ENCODE data around the gene SSTR3. TPM values are rescaled to one million over a fixed set of nuclear protein-coding genes. Genes with fewer than 3 reads are reported as not detected.

SSTR3 gene
- total and polyA plus RNA-seq, 2 of the 4 experiments (the other 2 are of a cell fraction), result under 0.01 to 0.07 TPM

GRCh38 chr22:37235897-37236607, 23.8 kb upstream of the SSTR3 start:
- no peak overlapping the region for H3K56ac ChIP-seq (ENCODE audit: extremely low read depth, insufficient read depth, low read length)
- no peak overlapping the region for H3K23ac ChIP-seq (ENCODE audit: low read depth, low read length)
- no peak overlapping the region for H2BK20ac ChIP-seq (ENCODE audit: low read depth, low read length)
- no peak overlapping the region for H3K4me3 ChIP-seq (ENCODE audit: insufficient read depth, low read depth, low read length)
- no peak overlapping the region for H3K4ac ChIP-seq (ENCODE audit: low read depth, low read length)
- H3K14ac ChIP-seq (replicated peaks; ENCODE audit: low read depth, low read length), result no peak overlapping the region
- H3K18ac ChIP-seq (ENCODE audit: low read depth, low read length), result no peak overlapping the region
- H2BK120ac ChIP-seq (ENCODE audit: low read depth, low read length), result no peak overlapping the region
- in situ Hi-C loops (cut with MboI; ENCODE audit: low sequenced_read_pairs) (no loop called here), intact Hi-C loops (cut with micrococcal nuclease) (no loop called here), dilution Hi-C loops (cut with HindIII; ENCODE audit: low sequenced_read_pairs, unreplicated experiment) (no loop called here)
- WGBS, 2 experiments (ENCODE audit: extremely low coverage in 2 of 2, insufficient read length in 1 of 2), result no CpG with 5 or more reads among the region's 3 CpGs
- H3K79me1 ChIP-seq (ENCODE audit: low read depth in 1 of 2, low read length in 2 of 2), result no peaks in the 10 kb centered on the region; a peak in 1 of 4 replicates
- no peak overlapping the region for H3K4me2 ChIP-seq (ENCODE audit: low read depth, low read length)
- no peak overlapping the region for H4K91ac ChIP-seq (ENCODE audit: insufficient read depth, low read depth, low read length)
- H2AK5ac ChIP-seq (ENCODE audit: low read depth, low read length), result no peak overlapping the region; the same call in 1 of the 2 replicates
- H2BK5ac ChIP-seq (ENCODE audit: low read depth, low read length, poor library complexity, severe bottlenecking), result no peak overlapping the region
- H2BK15ac ChIP-seq (ENCODE audit: low read depth, low read length), result no peak overlapping the region
- no peak overlapping the region for H2AK9ac ChIP-seq (replicated peaks; ENCODE audit: low read depth, low read length, poor library complexity)
- H3K9me1 ChIP-seq (ENCODE audit: insufficient read depth, low read length), result no peaks in the 10 kb centered on the region
- no TSS peak for BruUV-seq (replicated peaks)
- DNase-seq, result no peak
- POLR2A ChIA-PET (ENCODE audit: unreplicated experiment), result no interaction called here
- no peak overlapping the region for H3K9ac ChIP-seq (ENCODE audit: low read depth, low read length)
- no peaks in the 10 kb centered on the region for H4K20me1 ChIP-seq (ENCODE audit: insufficient read depth, low read length)
- no peak overlapping the region for H4K5ac ChIP-seq (ENCODE audit: low read depth, low read length)
- ATAC-seq (ENCODE audit: low read depth), result no peak
- no peaks in the 10 kb centered on the region for H3K9me3 ChIP-seq (ENCODE audit: control insufficient read depth, insufficient read depth, low read length)
- H2AFZ ChIP-seq (replicated peaks; ENCODE audit: low read length, poor library complexity), result no peak overlapping the region
- no peaks in the 10 kb centered on the region; the same call in 1 of the 2 replicates for H3K27me3 ChIP-seq (ENCODE audit: control insufficient read depth, insufficient read depth, low read length)
- H3K4me1 ChIP-seq (ENCODE audit: control insufficient read depth, insufficient read depth, low read length), result 0 out of 2 replicates have a peak, but pooled peaks cover 2% of the 10 kb centered on the region
- H4K8ac ChIP-seq (ENCODE audit: low read depth in 2 of 2, low read length in 2 of 2), result no peak overlapping the region
- TF ChIP-seq MAFK (IDR thresholded peaks at IDR 0.05; ENCODE audit: low read depth, low read length), result no peak
- no peak for TF ChIP-seq CEBPB (IDR thresholded peaks at IDR 0.05; ENCODE audit: low read depth, low read length)
- no peak for TF ChIP-seq FOS (IDR thresholded peaks at IDR 0.05; ENCODE audit: low read depth, low read length)
- TF ChIP-seq RFX5 (IDR thresholded peaks at IDR 0.05; ENCODE audit: low read depth, low read length), result no peak
- no peak for TF ChIP-seq NFE2L2 (IDR thresholded peaks at IDR 0.05; ENCODE audit: low read depth, low read length)
- TF ChIP-seq, protein P1, sequence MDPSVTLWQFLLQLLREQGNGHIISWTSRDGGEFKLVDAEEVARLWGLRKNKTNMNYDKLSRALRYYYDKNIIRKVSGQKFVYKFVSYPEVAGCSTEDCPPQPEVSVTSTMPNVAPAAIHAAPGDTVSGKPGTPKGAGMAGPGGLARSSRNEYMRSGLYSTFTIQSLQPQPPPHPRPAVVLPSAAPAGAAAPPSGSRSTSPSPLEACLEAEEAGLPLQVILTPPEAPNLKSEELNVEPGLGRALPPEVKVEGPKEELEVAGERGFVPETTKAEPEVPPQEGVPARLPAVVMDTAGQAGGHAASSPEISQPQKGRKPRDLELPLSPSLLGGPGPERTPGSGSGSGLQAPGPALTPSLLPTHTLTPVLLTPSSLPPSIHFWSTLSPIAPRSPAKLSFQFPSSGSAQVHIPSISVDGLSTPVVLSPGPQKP (IDR thresholded peaks at IDR 0.05; ENCODE audit: borderline replicate concordance, low read depth, low read length), result no peak
- TF ChIP-seq SMC3 (IDR thresholded peaks at IDR 0.05; ENCODE audit: low read depth, low read length), result no peak
- TF ChIP-seq POLR2A (IDR thresholded peaks at IDR 0.05; ENCODE audit: low read depth, low read length), result no peak
- no peak for TF ChIP-seq USF2 (IDR thresholded peaks at IDR 0.05; ENCODE audit: low read depth, low read length)
- TF ChIP-seq, protein P2, sequence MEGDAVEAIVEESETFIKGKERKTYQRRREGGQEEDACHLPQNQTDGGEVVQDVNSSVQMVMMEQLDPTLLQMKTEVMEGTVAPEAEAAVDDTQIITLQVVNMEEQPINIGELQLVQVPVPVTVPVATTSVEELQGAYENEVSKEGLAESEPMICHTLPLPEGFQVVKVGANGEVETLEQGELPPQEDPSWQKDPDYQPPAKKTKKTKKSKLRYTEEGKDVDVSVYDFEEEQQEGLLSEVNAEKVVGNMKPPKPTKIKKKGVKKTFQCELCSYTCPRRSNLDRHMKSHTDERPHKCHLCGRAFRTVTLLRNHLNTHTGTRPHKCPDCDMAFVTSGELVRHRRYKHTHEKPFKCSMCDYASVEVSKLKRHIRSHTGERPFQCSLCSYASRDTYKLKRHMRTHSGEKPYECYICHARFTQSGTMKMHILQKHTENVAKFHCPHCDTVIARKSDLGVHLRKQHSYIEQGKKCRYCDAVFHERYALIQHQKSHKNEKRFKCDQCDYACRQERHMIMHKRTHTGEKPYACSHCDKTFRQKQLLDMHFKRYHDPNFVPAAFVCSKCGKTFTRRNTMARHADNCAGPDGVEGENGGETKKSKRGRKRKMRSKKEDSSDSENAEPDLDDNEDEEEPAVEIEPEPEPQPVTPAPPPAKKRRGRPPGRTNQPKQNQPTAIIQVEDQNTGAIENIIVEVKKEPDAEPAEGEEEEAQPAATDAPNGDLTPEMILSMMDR (conservative IDR thresholded peaks at IDR 0.05; ENCODE audit: low read depth, low read length), result no peak
- no peak for TF ChIP-seq MAZ (IDR thresholded peaks at IDR 0.05; ENCODE audit: borderline replicate concordance, low read depth, low read length)
- no peak overlapping the region for H3K27ac ChIP-seq (ENCODE audit: insufficient read depth, low read length)
- CTCF ChIA-PET, result no interaction called here
- no peaks in the 10 kb centered on the region for H3K36me3 ChIP-seq (ENCODE audit: control insufficient read depth, insufficient read depth, low read length)
